GM21723 (cell line): ENCODE data around the gene PROSER2.

ENCODE experiments used
- ATAC-seq: cut with Tn5 transposase; IDR thresholded peaks from one replicate; pipeline ENCODE4 v1.9.1; 2021; ENCODE audit warnings: mild to moderate bottlenecking, moderate library complexity; ENCODE audit not compliant: unreplicated experiment

Gene PROSER2

GRCh38 chr10:11798845-11799735, 24.1 kb upstream of the PROSER2 start:
- ATAC-seq = no peak

GRCh38 chr10:11799736-11800080, 23.4 kb upstream of the PROSER2 start:
- ATAC-seq = no peak

- no peak for ATAC-seq
Measured at GRCh38 chr10:11804336-11804735, 18.8 kb upstream of the PROSER2 start.

GRCh38 chr10:11805792-11806191, 17.4 kb upstream of the PROSER2 start:
- ATAC-seq = no peak

- no peak for ATAC-seq
Measured at GRCh38 chr10:11806706-11807105, 16.4 kb upstream of the PROSER2 start.

GRCh38 chr10:11808808-11809207, 14.3 kb upstream of the PROSER2 start:
- ATAC-seq = no peak

- no peak for ATAC-seq
Measured at GRCh38 chr10:11810313-11810766, 12.8 kb upstream of the PROSER2 start.

- ATAC-seq = no peak
Measured at GRCh38 chr10:11810973-11811372, 12.2 kb upstream of the PROSER2 start.

GRCh38 chr10:11813177-11813576, 10.0 kb upstream of the PROSER2 start:
- no peak for ATAC-seq

- no peak for ATAC-seq
Measured at GRCh38 chr10:11813855-11814567, 9.1 kb upstream of the PROSER2 start.

- ATAC-seq = no peak
Measured at GRCh38 chr10:11819027-11819426, 4.1 kb upstream of the PROSER2 start.

GRCh38 chr10:11822026-11822756, 965 bp upstream of the PROSER2 start:
- ATAC-seq = no peak

GRCh38 chr10:11822809-11823121, 391 bp upstream of the PROSER2 start:
- no peak for ATAC-seq

- ATAC-seq = no peak
Measured at GRCh38 chr10:11823989-11824346, 812 bp downstream of the PROSER2 start.

- no peak for ATAC-seq
Measured at GRCh38 chr10:11824376-11824775, 1.2 kb downstream of the PROSER2 start.

GRCh38 chr10:11824825-11825224, 1.7 kb downstream of the PROSER2 start:
- no peak for ATAC-seq

- no peak for ATAC-seq
Measured at GRCh38 chr10:11825796-11826414, 2.7 kb downstream of the PROSER2 start.

GRCh38 chr10:11827006-11827405, 3.9 kb downstream of the PROSER2 start:
- no peak for ATAC-seq

GRCh38 chr10:11827414-11827813, 4.3 kb downstream of the PROSER2 start:
- ATAC-seq = no peak

- no peak for ATAC-seq
Measured at GRCh38 chr10:11828682-11829284, 5.6 kb downstream of the PROSER2 start.
